CD14-positive monocyte (primary cell): ENCODE measurements around the gene FAM81A. TPM values are rescaled to one million over a fixed set of nuclear protein-coding genes. Genes with fewer than 3 reads are reported as not detected.

Source experiments
- DNase-seq, 3 donors: peaks; one replicate each; pipeline ENCODE4 v3.0.0-alpha.2; 2011 to 2022
- H2AFZ ChIP-seq: 2 replicates; pipeline ENCODE4 v1.6.0; 2012; ENCODE audit warnings: mild to moderate bottlenecking, low read depth, low read length, inconsistent platforms; ENCODE audit not compliant: insufficient read depth, poor library complexity, severe bottlenecking
- H3K27ac ChIP-seq, 2 donors: 1 replicate in 1 of 2; 2 replicates in 1 of 2; pipeline ENCODE4 v1.5.1; 2012 to 2013; ENCODE audit warnings: low read length in 2 of 2, control low read depth in 1 of 2, inconsistent platforms in 1 of 2, low read depth in 1 of 2, mild to moderate bottlenecking in 1 of 2
- H3K27me3 ChIP-seq, 2 donors: one replicate each; pipeline versions ENCODE4 v1.6.0 to v1.6.1; 2011 to 2013; ENCODE audit warnings: low read length in 2 of 2; ENCODE audit not compliant: control insufficient read depth in 2 of 2, insufficient read depth in 2 of 2
- H3K36me3 ChIP-seq, 2 donors: replicated peaks in 1 of 2; 1 replicate in 1 of 2; 2 replicates in 1 of 2; pipeline versions ENCODE4 v1.5.1 to v1.6.1; 2012 to 2013; ENCODE audit warnings: low read length in 2 of 2, control low read depth in 1 of 2, inconsistent platforms in 1 of 2, mild to moderate bottlenecking in 1 of 2; ENCODE audit not compliant: insufficient read depth in 2 of 2, control insufficient read depth in 1 of 2
- H3K4me1 ChIP-seq, 2 donors: 1 replicate in 1 of 2; 2 replicates in 1 of 2; pipeline versions ENCODE4 v1.5.1 to v1.6.1; 2012 to 2013; ENCODE audit warnings: low read length in 2 of 2, control low read depth in 1 of 2, inconsistent platforms in 1 of 2, mild to moderate bottlenecking in 1 of 2, moderate library complexity in 1 of 2; ENCODE audit not compliant: insufficient read depth in 2 of 2, control insufficient read depth in 1 of 2
- H3K4me2 ChIP-seq: replicated peaks from 2 replicates; pipeline ENCODE3; 2012; ENCODE audit warnings: low read length, moderate library complexity, mild to moderate bottlenecking; ENCODE audit not compliant: poor library complexity, severe bottlenecking; ENCODE audit errors: extremely low read depth
- H3K4me3 ChIP-seq, 3 experiments: fragments of 200-600 bp in 1 of 3; sonication (generic) in 1 of 3; replicated peaks in 1 of 3; 1 replicate in 2 of 3; 2 replicates in 1 of 3; pipeline ENCODE4 v1.5.1; 2011 to 2013; ENCODE audit warnings: low read length in 3 of 3, mild to moderate bottlenecking in 3 of 3, control low read depth in 2 of 3, low read depth in 2 of 3, inconsistent platforms in 1 of 3, moderate library complexity in 1 of 3
- H3K79me2 ChIP-seq: 2 replicates; pipeline ENCODE4 v1.6.0; 2012; ENCODE audit warnings: mild to moderate bottlenecking, control low read depth, inconsistent platforms, low read length, moderate library complexity; ENCODE audit not compliant: insufficient read depth
- H3K9ac ChIP-seq: 2 replicates; pipeline ENCODE4 v1.6.0; 2017; ENCODE audit warnings: low read length, mild to moderate bottlenecking; ENCODE audit not compliant: insufficient read depth, poor library complexity, severe bottlenecking
- H3K9me3 ChIP-seq, 2 donors: replicated peaks in 1 of 2; 1 replicate in 1 of 2; 2 replicates in 1 of 2; pipeline versions ENCODE4 v1.5.1 to v1.6.1; 2012 to 2013; ENCODE audit warnings: low read length in 2 of 2, control low read depth in 1 of 2; ENCODE audit not compliant: control insufficient read depth in 1 of 2, insufficient read depth in 1 of 2
- H4K20me1 ChIP-seq: 2 replicates; pipeline ENCODE4 v1.6.0; 2012; ENCODE audit warnings: mild to moderate bottlenecking, low read length, control low read depth, moderate library complexity; ENCODE audit not compliant: insufficient read depth
- H3K27ac Mint-ChIP-seq, 7 donors: one replicate each; pipeline ENCODE4 v1.8.0; 2020; ENCODE audit warnings: mild to moderate bottlenecking in 7 of 7, mixed read lengths in 7 of 7, moderate library complexity in 6 of 7, inconsistent platforms in 2 of 7
- H3K27me3 Mint-ChIP-seq, 3 donors: one replicate each; pipeline ENCODE4 v1.8.0; 2021 to 2022; ENCODE audit warnings: low read depth in 3 of 3, mild to moderate bottlenecking in 3 of 3, mixed read lengths in 3 of 3, moderate library complexity in 3 of 3, inconsistent platforms in 1 of 3
- H3K36me3 Mint-ChIP-seq, 2 donors: one replicate each; pipeline ENCODE4 v1.8.0; 2020; ENCODE audit warnings: mixed read lengths in 2 of 2, inconsistent platforms in 1 of 2, mild to moderate bottlenecking in 1 of 2
- H3K4me1 Mint-ChIP-seq: one replicate; pipeline ENCODE4 v1.8.0; 2020; ENCODE audit warnings: mild to moderate bottlenecking, mixed read lengths
- H3K4me3 Mint-ChIP-seq, 2 donors: one replicate each; pipeline ENCODE4 v1.8.0; 2020; ENCODE audit warnings: mild to moderate bottlenecking in 2 of 2, mixed read lengths in 2 of 2, moderate library complexity in 1 of 2
- H3K9me3 Mint-ChIP-seq, 7 donors: one replicate each; pipeline ENCODE4 v1.8.0; 2020 to 2022; ENCODE audit warnings: mixed read lengths in 7 of 7, mild to moderate bottlenecking in 6 of 7, moderate library complexity in 6 of 7, inconsistent platforms in 2 of 7
- WGBS: methylation state at CpG from one replicate; pipeline ENCODE4 v1.1.5; 2013; ENCODE audit warnings: missing lambda C conversion rate; ENCODE audit not compliant: insufficient coverage; 5-methylcytosine and 5-hydroxymethylcytosine counted together
- intact Hi-C, 2 donors: fragments of 100-400 bp; cut with micrococcal nuclease; formaldehyde crosslinking; loops; one replicate each; pipeline versions ENCODE4 v1.15.0 to v1.15.1; 2023
- polyA plus RNA-seq, 3 donors: library from polyadenylated mRNA; depleted of rRNA in 1 of 3; unstranded in 2 of 3; stranded (reverse) in 1 of 3; fragments of 300-500 nt in 2 of 3; fragments of >200 nt in 1 of 3; fragmentation: Illumina TruSeq in 2 of 3; gene quantifications; 1 replicate in 2 of 3; 2 replicates in 1 of 3; pipeline ENCODE4 v1.2.3, GENCODE V29; 2012 to 2021
- TF ChIP-seq, protein P1 (sequence below): fragments of 200-600 bp; IDR thresholded peaks from one replicate; pipeline ENCODE4 v1.8.0; 2022; ENCODE audit warnings: antibody characterized with exemption, mild to moderate bottlenecking

FAM81A gene
- polyA plus RNA-seq, 3 donors: 0.40 to 0.66 TPM; not detected in 1

DNA sequence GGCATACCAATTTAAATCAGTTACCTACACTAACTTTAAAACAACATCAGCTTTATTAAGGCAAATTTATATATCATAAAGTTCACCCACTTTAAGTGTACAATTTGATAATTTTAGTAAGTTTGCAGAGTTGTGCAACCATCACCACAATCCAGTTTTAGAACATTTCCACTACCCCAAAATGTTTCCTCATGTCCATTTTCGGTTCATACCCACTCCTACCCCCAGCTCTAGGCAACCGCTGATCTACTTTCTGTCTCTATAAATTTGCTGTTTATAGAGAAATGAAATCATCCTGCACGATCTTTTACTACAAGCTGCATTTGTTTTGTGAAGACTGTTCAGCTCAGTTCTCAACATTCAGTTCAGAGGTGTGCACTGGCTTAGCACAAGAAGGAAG, 31.5 kb upstream of the FAM81A start:
- no peaks in the 10 kb centered on the region for H3K9me3 ChIP-seq
- peak overlapping the region in 2 of 3 experiments; percentile 15 to 63 for H3K4me3 ChIP-seq
- H3K9me3 Mint-ChIP-seq: no peaks in the 10 kb centered on the region
- H3K9ac ChIP-seq: no peak overlapping the region
- no peaks in the 10 kb centered on the region for H3K36me3 Mint-ChIP-seq
- no peaks in the 10 kb centered on the region for H3K27me3 Mint-ChIP-seq
- no CpG with 5 or more reads among the region's 3 CpGs for WGBS
- peaks cover 83 to 88% of the 10 kb centered on the region in 2 donors for H3K4me1 ChIP-seq
- H3K27me3 ChIP-seq: no peaks in the 10 kb centered on the region
- H3K4me3 Mint-ChIP-seq: peak overlapping the region; percentile 64 to 90
- peaks cover 87% of the 10 kb centered on the region for H3K4me1 Mint-ChIP-seq
- H3K4me2 ChIP-seq: peak overlapping the region; percentile 65
- no peaks in the 10 kb centered on the region for H3K36me3 ChIP-seq
- DNase-seq: peak in 1 of 3 donors; percentile 52
- TF ChIP-seq, protein P1, sequence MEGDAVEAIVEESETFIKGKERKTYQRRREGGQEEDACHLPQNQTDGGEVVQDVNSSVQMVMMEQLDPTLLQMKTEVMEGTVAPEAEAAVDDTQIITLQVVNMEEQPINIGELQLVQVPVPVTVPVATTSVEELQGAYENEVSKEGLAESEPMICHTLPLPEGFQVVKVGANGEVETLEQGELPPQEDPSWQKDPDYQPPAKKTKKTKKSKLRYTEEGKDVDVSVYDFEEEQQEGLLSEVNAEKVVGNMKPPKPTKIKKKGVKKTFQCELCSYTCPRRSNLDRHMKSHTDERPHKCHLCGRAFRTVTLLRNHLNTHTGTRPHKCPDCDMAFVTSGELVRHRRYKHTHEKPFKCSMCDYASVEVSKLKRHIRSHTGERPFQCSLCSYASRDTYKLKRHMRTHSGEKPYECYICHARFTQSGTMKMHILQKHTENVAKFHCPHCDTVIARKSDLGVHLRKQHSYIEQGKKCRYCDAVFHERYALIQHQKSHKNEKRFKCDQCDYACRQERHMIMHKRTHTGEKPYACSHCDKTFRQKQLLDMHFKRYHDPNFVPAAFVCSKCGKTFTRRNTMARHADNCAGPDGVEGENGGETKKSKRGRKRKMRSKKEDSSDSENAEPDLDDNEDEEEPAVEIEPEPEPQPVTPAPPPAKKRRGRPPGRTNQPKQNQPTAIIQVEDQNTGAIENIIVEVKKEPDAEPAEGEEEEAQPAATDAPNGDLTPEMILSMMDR: no peak
- H4K20me1 ChIP-seq: no peaks in the 10 kb centered on the region
- intact Hi-C loops: no loop called here
- H3K27ac ChIP-seq: peak overlapping the region in 1 of 2 donors; percentile 38
- H2AFZ ChIP-seq: no peak overlapping the region
- peaks cover 44% of the 10 kb centered on the region for H3K79me2 ChIP-seq
- H3K27ac Mint-ChIP-seq: peak overlapping the region in 6 of 7 donors; percentile 61 to 85 (median 68)

DNA sequence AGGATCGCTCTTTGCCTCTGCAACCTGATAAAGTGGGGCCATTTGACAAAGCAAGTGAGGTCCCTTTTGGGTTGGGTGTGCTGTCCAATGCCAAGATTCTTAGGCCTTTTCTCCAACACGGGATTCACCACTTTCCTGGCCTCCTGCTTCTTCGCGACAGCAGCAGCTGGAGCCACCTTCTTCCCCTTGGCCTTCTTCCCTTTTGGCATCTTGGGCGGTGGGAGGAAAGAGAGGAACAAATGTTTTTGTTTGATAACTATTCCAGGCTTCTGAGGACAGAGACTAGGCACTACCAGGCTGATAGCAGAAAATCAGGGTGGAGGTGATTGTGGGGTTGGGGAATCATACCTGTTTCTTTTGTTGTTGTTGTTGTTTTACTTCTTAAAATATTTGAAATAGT, 30.0 kb upstream of the FAM81A start:
- H3K36me3 Mint-ChIP-seq: no peaks in the 10 kb centered on the region
- peak overlapping the region; percentile 33 for H3K4me2 ChIP-seq
- H4K20me1 ChIP-seq: no peaks in the 10 kb centered on the region
- no peaks in the 10 kb centered on the region for H3K9me3 Mint-ChIP-seq
- H3K4me3 ChIP-seq: peak overlapping the region in 1 of 3 experiments; percentile 24
- no CpG with 5 or more reads among the region's 5 CpGs for WGBS
- peaks cover 90% of the 10 kb centered on the region for H3K4me1 Mint-ChIP-seq
- peak overlapping the region in 1 of 2 donors; percentile 17 for H3K27ac ChIP-seq
- TF ChIP-seq, protein P1: no peak
- intact Hi-C loops: no loop called here
- H3K27me3 Mint-ChIP-seq: peaks cover 0 to 2% (median 0%) of the 10 kb centered on the region in 3 donors
- peaks cover 87% of the 10 kb centered on the region in 2 donors for H3K4me1 ChIP-seq
- peak overlapping the region; percentile 37 for H2AFZ ChIP-seq
- no peaks in the 10 kb centered on the region for H3K9me3 ChIP-seq
- peak overlapping the region in 1 of 2 donors; percentile 42 for H3K4me3 Mint-ChIP-seq
- H3K9ac ChIP-seq: no peak overlapping the region
- peak in 1 of 3 donors; percentile 25 for DNase-seq
- no peaks in the 10 kb centered on the region for H3K36me3 ChIP-seq
- peaks cover 38% of the 10 kb centered on the region for H3K79me2 ChIP-seq
- peak overlapping the region in 5 of 7 donors; percentile 33 to 69 (median 60) for H3K27ac Mint-ChIP-seq
- H3K27me3 ChIP-seq: no peaks in the 10 kb centered on the region
